SK-N-SH treated with all-trans-retinoic acid at 6 μM for 48 hours (cell line): Measurements from ENCODE around the gene PGAP6.

Experiments
- ISL1 ChIP-seq: fragments of 250-450 bp; sonication (Bioruptor Pico); IDR thresholded peaks from 2 replicates; pipeline ENCODE4 v2.1.2; 2022; ENCODE audit warnings: mild to moderate bottlenecking, moderate library complexity
- PPARA ChIP-seq: fragments of 250-450 bp; sonication (Bioruptor Pico); IDR thresholded peaks from 2 replicates; pipeline ENCODE4 v1.5.0; 2020; ENCODE audit warnings: mild to moderate bottlenecking, borderline replicate concordance
- TF ChIP-seq, protein P1 (sequence below): fragments of 250-450 bp; sonication (Bioruptor Pico); IDR thresholded peaks from 2 replicates; pipeline ENCODE4 v1.5.1; 2020; ENCODE audit warnings: low read depth, mild to moderate bottlenecking, moderate library complexity

- TF ChIP-seq ISL1 (CRISPR knock-in tag) (no peak), PPARA (CRISPR knock-in tag) (no peak)
- TF ChIP-seq, protein P1, sequence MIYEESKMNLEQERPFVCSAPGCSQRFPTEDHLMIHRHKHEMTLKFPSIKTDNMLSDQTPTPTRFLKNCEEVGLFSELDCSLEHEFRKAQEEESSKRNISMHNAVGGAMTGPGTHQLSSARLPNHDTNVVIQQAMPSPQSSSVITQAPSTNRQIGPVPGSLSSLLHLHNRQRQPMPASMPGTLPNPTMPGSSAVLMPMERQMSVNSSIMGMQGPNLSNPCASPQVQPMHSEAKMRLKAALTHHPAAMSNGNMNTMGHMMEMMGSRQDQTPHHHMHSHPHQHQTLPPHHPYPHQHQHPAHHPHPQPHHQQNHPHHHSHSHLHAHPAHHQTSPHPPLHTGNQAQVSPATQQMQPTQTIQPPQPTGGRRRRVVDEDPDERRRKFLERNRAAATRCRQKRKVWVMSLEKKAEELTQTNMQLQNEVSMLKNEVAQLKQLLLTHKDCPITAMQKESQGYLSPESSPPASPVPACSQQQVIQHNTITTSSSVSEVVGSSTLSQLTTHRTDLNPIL (CRISPR knock-in tag) = no peak
Measured at GRCh38 chr16:324201-324450, 57.7 kb downstream of the PGAP6 start.
